Activated CD8-positive, alpha-beta memory T cell treated with anti-CD3 and anti-CD28 coated beads for 48 hours (primary cell): ENCODE results near the gene CA11.

ENCODE experiments used
- DNase-seq, 3 experiments: peaks; one replicate each; pipeline ENCODE4 v3.0.0-alpha.2; 2020; ENCODE audit warnings: low read depth in 2 of 3, low spot score in 2 of 3

The CA11 gene

GRCh38 chr19:48629599-48630295, 16.2 kb downstream of the CA11 start:
- DNase-seq = no peak

GRCh38 chr19:48629297-48629598, 16.7 kb downstream of the CA11 start:
- no peak for DNase-seq

GRCh38 chr19:48628486-48629296, 17.3 kb downstream of the CA11 start:
- DNase-seq = no peak

- no peak for DNase-seq
These were observed 18.1 kb downstream of the CA11 start for GRCh38 chr19:48627865-48628314.

- no peak for DNase-seq
These were observed 18.7 kb downstream of the CA11 start for GRCh38 chr19:48627201-48627864.

- no peak for DNase-seq
These were observed 20.1 kb downstream of the CA11 start for GRCh38 chr19:48625891-48626327.

- no peak for DNase-seq
These were observed 20.9 kb downstream of the CA11 start for GRCh38 chr19:48624791-48625723.

- peak in 2 of 3 experiments; percentile 90 to 96 for DNase-seq
These were observed 21.9 kb downstream of the CA11 start for GRCh38 chr19:48624067-48624594.

- DNase-seq = no peak
These were observed 22.4 kb downstream of the CA11 start for GRCh38 chr19:48623556-48624066.

- no peak for DNase-seq
These were observed 26.0 kb downstream of the CA11 start for GRCh38 chr19:48619692-48620585.

GRCh38 chr19:48618916-48619691, 26.9 kb downstream of the CA11 start, which contains the start of the genes RPL18 and SPHK2:
Gene RPL18 (minus strand): TSS chr19:48619178. CDS start chr19:48619143, 35 bp downstream.
Gene SPHK2 (plus strand): TSS chr19:48619506. CDS start chr19:48620515, 1,009 bp downstream.
- DNase-seq = peak; percentile 89 to 93 (median 92)

- no peak for DNase-seq
These were observed 27.6 kb downstream of the CA11 start for GRCh38 chr19:48618278-48618915.

GRCh38 chr19:48617146-48617937, 28.6 kb downstream of the CA11 start:
- no peak for DNase-seq

- no peak for DNase-seq
These were observed 29.4 kb downstream of the CA11 start for GRCh38 chr19:48616491-48617056.

GRCh38 chr19:48616041-48616436, 29.9 kb downstream of the CA11 start:
- no peak for DNase-seq

- no peak for DNase-seq
These were observed 30.6 kb downstream of the CA11 start for GRCh38 chr19:48615231-48616040.
